Caco-2 (cell line): Measurements from ENCODE around the gene AOC1. TPM values are rescaled to one million over a fixed set of nuclear protein-coding genes. Genes with fewer than 3 reads are reported as not detected.

Experiments used
- BruUV-seq: library from RNA; stranded (reverse); fragments of 400-500 nt; replicated peaks from 2 replicates; lab custom pipeline; 2021; lab: Mats Ljungman, UMichigan
- CTCF ChIA-PET: fragments of 300-600 bp; sonication (Branson Sonifier 250); formaldehyde crosslinking; loops from one replicate; lab custom pipeline; 2022; ENCODE audit warnings: antibody characterized with exemption; lab: Charles Lee
- POLR2A ChIA-PET: fragments of 300-600 bp; sonication (Branson Sonifier 250); formaldehyde crosslinking; loops from one replicate; lab custom pipeline; 2022; ENCODE audit warnings: antibody characterized with exemption; lab: Charles Lee
- DNase-seq, 2 experiments: peaks; one replicate each; pipeline versions ENCODE4 v3.0.0 to v3.0.0-alpha.2; 2020 to 2022
- H3K27me3 ChIP-seq: replicated peaks from 2 replicates; pipeline ENCODE4 v1.6.0; 2011; ENCODE audit warnings: low read length; ENCODE audit not compliant: control insufficient read depth, insufficient read depth
- H3K36me3 ChIP-seq: 2 replicates; pipeline ENCODE4 v1.5.1; 2011; ENCODE audit warnings: low read length; ENCODE audit not compliant: control insufficient read depth, insufficient read depth
- H3K4me1 ChIP-seq: fragments of 250-450 bp; sonication (Bioruptor Pico); 2 replicates; pipeline ENCODE4 v1.5.1; 2020; ENCODE audit warnings: mild to moderate bottlenecking
- H3K4me3 ChIP-seq: 2 replicates; pipeline ENCODE4 v1.5.1; 2011; ENCODE audit warnings: low read depth, mild to moderate bottlenecking, control low read depth, low read length
- H3K9me3 ChIP-seq: fragments of 250-450 bp; sonication (Bioruptor Pico); 2 replicates; pipeline ENCODE4 v1.5.1; 2020; ENCODE audit warnings: mild to moderate bottlenecking, moderate library complexity
- H3K27ac Mint-ChIP-seq: one replicate; pipeline ENCODE4 v1.8.0; 2022; ENCODE audit warnings: mixed read lengths; ENCODE audit not compliant: unreplicated experiment
- H3K27me3 Mint-ChIP-seq: one replicate; pipeline ENCODE4 v1.8.0; 2022; ENCODE audit warnings: mixed read lengths; ENCODE audit not compliant: insufficient read depth, unreplicated experiment
- H3K36me3 Mint-ChIP-seq: one replicate; pipeline ENCODE4 v1.8.0; 2022; ENCODE audit warnings: mild to moderate bottlenecking, mixed read lengths; ENCODE audit not compliant: insufficient read depth, unreplicated experiment
- H3K4me1 Mint-ChIP-seq: one replicate; pipeline ENCODE4 v1.8.0; 2022; ENCODE audit warnings: low read depth, mixed read lengths; ENCODE audit not compliant: unreplicated experiment
- H3K4me3 Mint-ChIP-seq: one replicate; pipeline ENCODE4 v1.8.0; 2022; ENCODE audit warnings: mild to moderate bottlenecking, moderate library complexity, mixed read lengths; ENCODE audit not compliant: unreplicated experiment
- H3K9me3 Mint-ChIP-seq: one replicate; pipeline ENCODE4 v1.8.0; 2022; ENCODE audit warnings: mixed read lengths; ENCODE audit not compliant: unreplicated experiment
- CTCF ChIP-seq, 2 experiments: fragments of 200-600 bp in 1 of 2; IDR thresholded peaks; 1 replicate in 1 of 2; 2 replicates in 1 of 2; pipeline versions ENCODE4 v1.5.1 to v1.8.0; 2011 to 2022; ENCODE audit warnings: antibody characterized with exemption in 1 of 2, control low read depth in 1 of 2, inconsistent platforms in 1 of 2, low read depth in 1 of 2, low read length in 1 of 2, mild to moderate bottlenecking in 1 of 2, moderate library complexity in 1 of 2; ENCODE audit not compliant: insufficient read depth in 1 of 2, severe bottlenecking in 1 of 2, unreplicated experiment in 1 of 2
- intact Hi-C: fragments of 100-400 bp; cut with micrococcal nuclease; formaldehyde crosslinking; loops from one replicate; pipeline ENCODE4 v1.10.0; 2022; ENCODE audit not compliant: unreplicated experiment
- total RNA-seq: library from RNA; stranded (reverse); gene quantifications from 2 replicates; pipeline ENCODE4 v1.2.3, GENCODE V29; 2022

Gene AOC1
- total RNA-seq, 1 experiment from 2014 or later: 3.5 TPM

- Mint-ChIP-seq H3K4me1 (peaks cover 23% of the 10 kb centered on the region), H3K27me3 (no peaks in the 10 kb centered on the region), H3K4me3 (no peak overlapping the region), H3K27ac (no peak overlapping the region), H3K36me3 (no peaks in the 10 kb centered on the region), H3K9me3 (no peaks in the 10 kb centered on the region)
- intact Hi-C loops: no loop called here
- BruUV-seq: no TSS peak
- no peak for DNase-seq
- Histone ChIP-seq H3K27me3 (no peaks in the 10 kb centered on the region), H3K4me1 (peaks cover 22% of the 10 kb centered on the region), H3K36me3 (no peaks in the 10 kb centered on the region), H3K4me3 (no peak overlapping the region), H3K9me3 (no peaks in the 10 kb centered on the region)
- POLR2A ChIA-PET: no interaction called here
- CTCF ChIA-PET: no interaction called here
- TF ChIP-seq CTCF (IDR thresholded peaks at IDR 0.05; ENCODE audit: insufficient read depth in 1 of 2, low read depth in 1 of 2, low read length in 1 of 2, severe bottlenecking in 1 of 2, unreplicated experiment in 1 of 2): no peak
Observed at GRCh38 chr7:150829426-150829825, 22.9 kb upstream of the AOC1 start.

DNA sequence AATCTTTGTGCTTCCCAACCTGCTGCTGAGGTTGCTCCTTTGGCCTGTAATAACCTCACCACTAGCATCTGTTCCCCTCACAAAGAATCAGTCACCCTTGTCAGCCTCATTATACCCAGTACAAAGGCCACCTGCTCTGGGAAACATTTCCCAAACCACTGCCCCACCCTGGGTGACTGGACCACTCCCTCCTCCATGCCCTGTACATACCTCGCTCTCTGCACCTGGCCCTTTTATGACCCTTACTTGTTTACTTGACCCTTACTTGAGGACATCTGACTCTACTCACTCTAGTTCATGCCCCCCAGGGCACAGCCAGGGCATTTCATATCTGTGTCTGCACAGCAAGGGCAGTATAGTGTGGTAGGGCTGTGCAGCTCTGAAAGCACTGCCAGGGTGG lies 21.4 kb upstream of the AOC1 start:
- intact Hi-C loops: loop anchor here (1.0 to 2.0 kb wide), 3 partner anchors 23 to 52 kb away; no protein-coding TSS in a partner anchor
- Mint-ChIP-seq H3K4me3 (peak overlapping the region; percentile 30), H3K27me3 (no peaks in the 10 kb centered on the region), H3K36me3 (no peaks in the 10 kb centered on the region), H3K4me1 (peaks cover 20% of the 10 kb centered on the region), H3K27ac (peak overlapping the region; percentile 51), H3K9me3 (no peaks in the 10 kb centered on the region)
- DNase-seq: peak; percentile 84 to 92
- no TSS peak for BruUV-seq
- no peaks in the 10 kb centered on the region for H3K36me3 ChIP-seq
- CTCF ChIA-PET: no interaction called here
- no peaks in the 10 kb centered on the region for H3K27me3 ChIP-seq
- H3K4me3 ChIP-seq: no peak overlapping the region
- POLR2A ChIA-PET: no interaction called here
- no peaks in the 10 kb centered on the region for H3K9me3 ChIP-seq
- TF ChIP-seq CTCF (IDR thresholded peaks at IDR 0.05; ENCODE audit: insufficient read depth in 1 of 2, low read depth in 1 of 2, low read length in 1 of 2, severe bottlenecking in 1 of 2, unreplicated experiment in 1 of 2): no peak
- H3K4me1 ChIP-seq: peaks cover 20% of the 10 kb centered on the region

DNA sequence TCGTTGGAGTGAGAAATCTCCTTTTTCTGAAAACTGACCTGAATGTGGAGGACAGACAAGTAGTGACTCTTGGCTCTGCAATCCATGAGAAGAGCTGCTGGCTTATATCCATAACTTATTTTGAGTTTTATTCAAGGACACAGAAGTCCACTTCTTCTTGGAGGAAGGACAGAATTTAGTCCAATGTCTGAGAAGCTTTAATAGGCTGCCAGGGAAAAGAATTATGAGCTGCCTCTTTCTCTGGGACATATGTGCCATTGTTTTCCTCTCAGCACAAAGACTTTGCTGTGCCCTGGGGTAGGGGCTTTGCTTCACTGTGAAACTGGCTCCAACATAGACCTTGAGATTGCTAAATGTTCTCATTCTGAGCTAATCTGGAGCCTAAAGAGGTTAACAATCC lies 20.5 kb upstream of the AOC1 start:
- intact Hi-C loops: loop anchor here (1.0 to 2.0 kb wide), 3 partner anchors 24 to 53 kb away; no protein-coding TSS in a partner anchor
- no peaks in the 10 kb centered on the region for H3K27me3 ChIP-seq
- no peaks in the 10 kb centered on the region for H3K36me3 ChIP-seq
- BruUV-seq: no TSS peak
- POLR2A ChIA-PET: interaction anchor here (0.6 to 0.8 kb wide), 2 partner anchors 20 to 48 kb away, joined by 4 to 6 read pairs; partner anchors contain the start of gene AOC1
- no peak for DNase-seq
- TF ChIP-seq CTCF (IDR thresholded peaks at IDR 0.05; ENCODE audit: insufficient read depth in 1 of 2, low read depth in 1 of 2, low read length in 1 of 2, severe bottlenecking in 1 of 2, unreplicated experiment in 1 of 2): no peak
- Mint-ChIP-seq H3K27ac (no peak overlapping the region), H3K9me3 (no peaks in the 10 kb centered on the region), H3K36me3 (no peaks in the 10 kb centered on the region), H3K27me3 (no peaks in the 10 kb centered on the region), H3K4me1 (peaks cover 13% of the 10 kb centered on the region), H3K4me3 (no peak overlapping the region)
- peaks cover 12% of the 10 kb centered on the region for H3K4me1 ChIP-seq
- CTCF ChIA-PET: no interaction called here
- no peaks in the 10 kb centered on the region for H3K9me3 ChIP-seq
- H3K4me3 ChIP-seq: no peak overlapping the region
